ENCODE measurements around the gene TMEM140.

Gene TMEM140

DNA sequence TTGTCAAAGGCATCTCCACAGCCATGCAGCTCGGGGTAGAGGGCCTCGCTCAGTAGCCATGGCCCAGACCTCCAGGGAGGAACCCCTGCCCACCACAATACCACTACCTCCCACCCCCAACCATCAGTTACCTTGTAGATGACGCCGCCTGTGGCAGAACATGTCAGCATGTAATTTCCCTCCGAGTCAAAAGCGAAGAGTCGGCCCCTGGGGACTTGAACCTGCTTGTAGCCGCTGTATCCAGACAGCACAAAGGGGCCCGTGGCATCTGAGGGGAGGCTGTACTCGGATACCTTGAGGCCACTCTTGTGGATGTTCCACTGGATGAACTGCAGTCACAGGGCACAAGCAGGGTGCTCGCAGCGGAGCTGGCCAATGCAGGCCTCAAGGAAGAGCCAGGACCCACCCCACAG is 39.0 kb downstream of the TMEM140 start:
- DNase-seq (ENCODE audit: low read depth, low spot score): no peak
- H3K4me3 ChIP-seq (ENCODE audit: low read depth, low read length): no peak overlapping the region
- TF ChIP-seq, protein P1, sequence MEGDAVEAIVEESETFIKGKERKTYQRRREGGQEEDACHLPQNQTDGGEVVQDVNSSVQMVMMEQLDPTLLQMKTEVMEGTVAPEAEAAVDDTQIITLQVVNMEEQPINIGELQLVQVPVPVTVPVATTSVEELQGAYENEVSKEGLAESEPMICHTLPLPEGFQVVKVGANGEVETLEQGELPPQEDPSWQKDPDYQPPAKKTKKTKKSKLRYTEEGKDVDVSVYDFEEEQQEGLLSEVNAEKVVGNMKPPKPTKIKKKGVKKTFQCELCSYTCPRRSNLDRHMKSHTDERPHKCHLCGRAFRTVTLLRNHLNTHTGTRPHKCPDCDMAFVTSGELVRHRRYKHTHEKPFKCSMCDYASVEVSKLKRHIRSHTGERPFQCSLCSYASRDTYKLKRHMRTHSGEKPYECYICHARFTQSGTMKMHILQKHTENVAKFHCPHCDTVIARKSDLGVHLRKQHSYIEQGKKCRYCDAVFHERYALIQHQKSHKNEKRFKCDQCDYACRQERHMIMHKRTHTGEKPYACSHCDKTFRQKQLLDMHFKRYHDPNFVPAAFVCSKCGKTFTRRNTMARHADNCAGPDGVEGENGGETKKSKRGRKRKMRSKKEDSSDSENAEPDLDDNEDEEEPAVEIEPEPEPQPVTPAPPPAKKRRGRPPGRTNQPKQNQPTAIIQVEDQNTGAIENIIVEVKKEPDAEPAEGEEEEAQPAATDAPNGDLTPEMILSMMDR (IDR thresholded peaks at IDR 0.05; ENCODE audit: low read depth, low read length): no peak
- in situ Hi-C loops (cut with HindIII; ENCODE audit: low sequenced_read_pairs): no loop called here

- DNase-seq (ENCODE audit: low read depth, low spot score): no peak
- in situ Hi-C loops (cut with HindIII; ENCODE audit: low sequenced_read_pairs): no loop called here
- no peak overlapping the region for H3K4me3 ChIP-seq (ENCODE audit: low read depth, low read length)
- TF ChIP-seq, protein P1 (IDR thresholded peaks at IDR 0.05; ENCODE audit: low read depth, low read length): no peak
Observed at GRCh38 chr7:135188298-135188984, 40.6 kb downstream of the TMEM140 start.

DNA sequence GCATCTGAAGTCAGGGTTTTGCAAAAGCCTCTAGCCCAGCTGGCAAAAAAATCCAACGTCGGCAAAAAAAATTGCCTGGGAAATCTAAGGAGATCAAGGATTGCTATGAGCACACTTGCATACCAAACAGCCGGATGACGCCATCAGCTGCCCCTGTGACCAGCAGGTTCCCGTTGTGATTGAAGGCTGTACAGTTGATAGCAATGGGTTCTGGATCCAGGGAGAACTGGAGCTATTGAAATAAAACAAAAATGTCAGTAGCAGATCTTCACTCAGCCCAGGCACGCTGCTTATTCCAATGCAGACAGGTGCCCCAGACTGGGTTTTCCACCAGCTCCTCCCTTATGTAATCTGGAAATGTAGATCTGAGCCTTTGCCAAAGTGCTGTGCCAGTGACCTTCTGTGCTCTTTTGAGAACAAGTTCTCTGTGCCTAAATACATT is 41.4 kb downstream of the TMEM140 start:
- no peak for DNase-seq (ENCODE audit: low read depth, low spot score)
- in situ Hi-C loops (cut with HindIII; ENCODE audit: low sequenced_read_pairs): no loop called here
- no peak overlapping the region for H3K4me3 ChIP-seq (ENCODE audit: low read depth, low read length)
- TF ChIP-seq, protein P1 (IDR thresholded peaks at IDR 0.05; ENCODE audit: low read depth, low read length): no peak

DNA sequence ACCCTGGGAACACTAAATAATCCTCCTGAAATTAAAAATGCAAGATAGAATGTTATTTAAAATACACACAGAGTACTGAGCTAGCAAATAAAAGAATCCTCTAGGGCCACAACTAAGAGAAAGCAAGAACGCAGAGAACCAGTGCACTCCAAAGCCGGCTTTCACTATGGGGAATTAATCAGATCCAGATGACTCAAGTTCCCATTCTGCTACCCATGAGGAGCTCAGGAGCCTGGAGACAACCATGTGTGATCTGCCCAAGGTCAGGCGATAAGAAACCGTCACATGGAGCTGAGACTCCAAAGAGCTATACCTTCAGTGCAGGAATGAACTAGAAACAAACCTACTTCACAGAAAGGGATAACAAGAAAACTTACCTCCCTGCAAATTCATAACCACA is 42.1 kb downstream of the TMEM140 start:
- TF ChIP-seq, protein P1 (IDR thresholded peaks at IDR 0.05; ENCODE audit: low read depth, low read length): no peak
- H3K4me3 ChIP-seq (ENCODE audit: low read depth, low read length): no peak overlapping the region
- in situ Hi-C loops (cut with HindIII; ENCODE audit: low sequenced_read_pairs): no loop called here
- peak; percentile 48 for DNase-seq (ENCODE audit: low read depth, low spot score)

GRCh38 chr7:135190703-135191102 is 42.8 kb downstream of the TMEM140 start:
- TF ChIP-seq, protein P1 (IDR thresholded peaks at IDR 0.05; ENCODE audit: low read depth, low read length): no peak
- H3K4me3 ChIP-seq (ENCODE audit: low read depth, low read length): no peak overlapping the region
- no peak for DNase-seq (ENCODE audit: low read depth, low spot score)
- in situ Hi-C loops (cut with HindIII; ENCODE audit: low sequenced_read_pairs): no loop called here

DNA sequence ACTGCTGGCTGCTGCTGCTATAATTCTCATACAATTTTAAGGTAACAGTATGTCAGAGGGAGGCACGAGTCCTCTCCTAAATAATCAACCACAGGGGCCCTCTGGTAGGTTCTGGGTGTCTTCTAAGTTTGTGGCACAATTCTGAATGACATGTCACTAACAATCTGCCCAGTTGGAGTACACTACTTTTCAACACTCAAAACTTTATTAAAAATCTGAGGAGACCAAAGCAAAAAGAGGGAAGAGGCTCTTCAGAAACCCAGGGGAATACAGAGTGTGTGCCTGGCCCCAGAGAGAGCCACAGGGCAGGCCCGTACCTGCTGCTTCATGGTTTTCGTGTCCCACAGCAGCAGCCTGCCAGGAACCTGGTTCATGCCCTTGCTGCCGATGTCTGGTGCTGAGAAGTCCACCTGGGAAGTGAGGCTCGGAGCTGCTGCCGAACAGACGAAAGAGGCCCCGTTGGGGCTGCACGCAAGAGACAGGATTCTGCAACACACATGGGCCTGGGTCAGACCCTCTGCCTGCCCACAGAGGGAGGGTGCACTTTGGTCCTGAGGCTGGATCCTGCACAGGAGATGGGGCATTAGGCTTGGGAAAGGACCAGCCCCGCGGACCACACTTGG is 45.2 kb downstream of the TMEM140 start:
- DNase-seq (ENCODE audit: low read depth, low spot score): no peak
- no peak overlapping the region for H3K4me3 ChIP-seq (ENCODE audit: low read depth, low read length)
- in situ Hi-C loops (cut with HindIII; ENCODE audit: low sequenced_read_pairs): no loop called here
- TF ChIP-seq, protein P1 (IDR thresholded peaks at IDR 0.05; ENCODE audit: low read depth, low read length): no peak
